Neuronal stem cell (in vitro differentiated cells): ENCODE data around the gene CPNE9.

Experiments used
- DNase-seq: peaks from one replicate; pipeline ENCODE4 v3.0.0-alpha.2; 2013; ENCODE audit warnings: low spot score
- H2AFZ ChIP-seq: one replicate; pipeline ENCODE4 v1.6.1; 2013; ENCODE audit warnings: mild to moderate bottlenecking, low read length, inconsistent platforms
- H2AK5ac ChIP-seq: 2 replicates; pipeline ENCODE4 v1.6.1; 2013; ENCODE audit warnings: low read depth, mild to moderate bottlenecking, inconsistent platforms, low read length, moderate library complexity, mixed read lengths
- H2BK120ac ChIP-seq: 2 replicates; pipeline ENCODE4 v1.6.1; 2013; ENCODE audit warnings: low read depth, mild to moderate bottlenecking, inconsistent platforms, low read length, moderate library complexity, mixed read lengths
- H2BK12ac ChIP-seq: one replicate; pipeline ENCODE4 v1.6.1; 2013; ENCODE audit warnings: low read length, inconsistent platforms
- H2BK15ac ChIP-seq: 2 replicates; pipeline ENCODE4 v1.6.1; 2013; ENCODE audit warnings: mild to moderate bottlenecking, low read length, inconsistent platforms, mixed read lengths
- H2BK5ac ChIP-seq: one replicate; pipeline ENCODE4 v1.6.1; 2013; ENCODE audit warnings: inconsistent platforms, mild to moderate bottlenecking, low read length, moderate library complexity
- H3K14ac ChIP-seq: one replicate; pipeline ENCODE4 v1.6.1; 2013; ENCODE audit warnings: low read length, inconsistent platforms
- H3K18ac ChIP-seq: 2 replicates; pipeline ENCODE4 v1.6.1; 2013; ENCODE audit warnings: low read length, inconsistent platforms
- H3K23ac ChIP-seq: 2 replicates; pipeline ENCODE4 v1.6.1; 2013; ENCODE audit warnings: low read depth, mild to moderate bottlenecking, mixed read lengths, low read length, inconsistent platforms; ENCODE audit not compliant: poor library complexity
- H3K27ac ChIP-seq: replicated peaks from 3 replicates; pipeline ENCODE4 v1.5.1; 2013; ENCODE audit warnings: low read length, inconsistent platforms
- H3K27me3 ChIP-seq, 3 experiments: 2 replicates each; pipeline ENCODE4 v1.6.1; 2013; ENCODE audit warnings: low read length in 3 of 3, mild to moderate bottlenecking in 2 of 3, inconsistent platforms in 1 of 3, low read depth in 1 of 3, mixed read lengths in 1 of 3, moderate library complexity in 1 of 3; ENCODE audit not compliant: control insufficient read depth in 3 of 3, insufficient read depth in 3 of 3
- H3K36me3 ChIP-seq, 2 donors: replicated peaks in 1 of 2; 2 replicates each; pipeline ENCODE4 v1.6.1; 2013; ENCODE audit warnings: low read length in 2 of 2; ENCODE audit not compliant: control insufficient read depth in 2 of 2, insufficient read depth in 2 of 2
- H3K4ac ChIP-seq: 2 replicates; pipeline ENCODE4 v1.6.1; 2013; ENCODE audit warnings: inconsistent platforms, mild to moderate bottlenecking, low read length, moderate library complexity
- H3K4me1 ChIP-seq, 2 donors: 1 replicate in 1 of 2; 2 replicates in 1 of 2; pipeline ENCODE4 v1.6.1; 2013; ENCODE audit warnings: low read length in 2 of 2, low read depth in 1 of 2; ENCODE audit not compliant: control insufficient read depth in 2 of 2, insufficient read depth in 1 of 2
- H3K4me2 ChIP-seq: one replicate; pipeline ENCODE4 v1.6.1; 2013; ENCODE audit warnings: mild to moderate bottlenecking, low read length, inconsistent platforms; ENCODE audit not compliant: insufficient read depth, poor library complexity, severe bottlenecking
- H3K4me3 ChIP-seq, 2 donors: 2 replicates each; pipeline ENCODE4 v1.5.1; 2013; ENCODE audit warnings: low read length in 2 of 2, mild to moderate bottlenecking in 2 of 2, inconsistent platforms in 1 of 2, moderate library complexity in 1 of 2
- H3K79me1 ChIP-seq: one replicate; pipeline ENCODE4 v1.6.1; 2013; ENCODE audit warnings: low read depth, mild to moderate bottlenecking, inconsistent platforms, low read length, moderate library complexity
- H3K9ac ChIP-seq: one replicate; pipeline ENCODE4 v1.6.1; 2013; ENCODE audit warnings: mild to moderate bottlenecking, low read depth, low read length, inconsistent platforms; ENCODE audit not compliant: poor library complexity
- H3K9me3 ChIP-seq, 2 donors: replicated peaks in 1 of 2; 2 replicates each; pipeline versions ENCODE3 to v1.6.1; 2013; ENCODE audit warnings: low read length in 2 of 2, mild to moderate bottlenecking in 2 of 2, inconsistent platforms in 1 of 2, low read depth in 1 of 2, mixed read lengths in 1 of 2, moderate library complexity in 1 of 2; ENCODE audit not compliant: control insufficient read depth in 2 of 2, insufficient read depth in 1 of 2
- H4K8ac ChIP-seq: one replicate; pipeline ENCODE4 v1.6.1; 2013; ENCODE audit warnings: low read depth, mild to moderate bottlenecking, inconsistent platforms, low read length, moderate library complexity
- H4K91ac ChIP-seq: one replicate; pipeline ENCODE4 v1.6.1; 2013; ENCODE audit warnings: low read length, low read depth, mild to moderate bottlenecking, inconsistent platforms; ENCODE audit not compliant: poor library complexity
- WGBS, 2 donors: extraction: QIAGEN DNeasy Blood & Tissue Kit; methylation state at CpG; one replicate each; pipeline ENCODE4 v1.1.7; 2013; ENCODE audit warnings: missing lambda C conversion rate in 2 of 2, mixed read lengths in 1 of 2; ENCODE audit not compliant: insufficient read length in 2 of 2, insufficient replicate concordance in 1 of 2; ENCODE audit errors: extremely low coverage in 2 of 2; 5-methylcytosine and 5-hydroxymethylcytosine counted together

Gene CPNE9

GRCh38 chr3:9710174-9710739 lies 6.6 kb downstream of the CPNE9 start:
- Histone ChIP-seq H2BK120ac (no peak overlapping the region), H3K14ac (no peak overlapping the region), H3K4ac (no peak overlapping the region), H4K91ac (no peak overlapping the region), H2BK5ac (no peak overlapping the region), H4K8ac (no peak overlapping the region), H2AK5ac (no peak overlapping the region), H3K36me3 (no peaks in the 10 kb centered on the region), H3K4me1 (peaks cover 0 to 2% of the 10 kb centered on the region in 2 donors), H3K23ac (no peak overlapping the region), H3K4me3 (no peak overlapping the region), H3K9ac (no peak overlapping the region), H3K27me3 (peaks cover 0 to 12% (median 4%) of the 10 kb centered on the region in 3 experiments), H3K27ac (no peak overlapping the region), H3K18ac (no peak overlapping the region), H2BK12ac (no peak overlapping the region), H2BK15ac (no peak overlapping the region), H3K4me2 (no peak overlapping the region), H3K79me1 (no peaks in the 10 kb centered on the region), H3K9me3 (no peaks in the 10 kb centered on the region), H2AFZ (no peak overlapping the region)
- no CpG with 5 or more reads among the region's 3 CpGs for WGBS, 2 donors
- DNase-seq, result no peak

GRCh38 chr3:9712415-9712814 lies 8.8 kb downstream of the CPNE9 start:
- DNase-seq, result no peak
- Histone ChIP-seq H2BK5ac (no peak overlapping the region), H3K27me3 (peaks cover 0 to 13% (median 3%) of the 10 kb centered on the region in 3 experiments), H3K9ac (no peak overlapping the region), H3K27ac (no peak overlapping the region), H3K4me3 (no peak overlapping the region), H4K8ac (no peak overlapping the region), H2BK12ac (no peak overlapping the region), H3K9me3 (no peaks in the 10 kb centered on the region), H3K18ac (no peak overlapping the region), H2BK15ac (no peak overlapping the region), H4K91ac (no peak overlapping the region), H3K4me1 (peaks cover 0 to 2% of the 10 kb centered on the region in 2 donors), H3K23ac (no peak overlapping the region), H2AFZ (no peak overlapping the region), H3K4ac (no peak overlapping the region), H2BK120ac (no peak overlapping the region), H2AK5ac (no peak overlapping the region), H3K14ac (no peak overlapping the region), H3K36me3 (no peaks in the 10 kb centered on the region), H3K79me1 (no peaks in the 10 kb centered on the region), H3K4me2 (no peak overlapping the region)
- no CpG with 5 or more reads among the region's 2 CpGs for WGBS, 2 donors

- H2AK5ac ChIP-seq, result no peak overlapping the region
- H3K14ac ChIP-seq, result no peak overlapping the region
- no peak overlapping the region for H3K18ac ChIP-seq
- peaks cover 0 to 8% (median 3%) of the 10 kb centered on the region in 3 experiments for H3K27me3 ChIP-seq
- no peak for DNase-seq
- no peak overlapping the region for H2BK120ac ChIP-seq
- no peak overlapping the region for H2BK12ac ChIP-seq
- H3K4me3 ChIP-seq, result no peak overlapping the region
- no peak overlapping the region for H2BK15ac ChIP-seq
- 100% methylated on average over 2 of the region's 4 CpGs; no CpG with 5 or more reads in 1 of the 2 donors for WGBS, 2 donors
- H3K79me1 ChIP-seq, result no peaks in the 10 kb centered on the region
- H4K91ac ChIP-seq, result no peak overlapping the region
- no peak overlapping the region for H2BK5ac ChIP-seq
- no peak overlapping the region for H2AFZ ChIP-seq
- H3K9me3 ChIP-seq, result no peaks in the 10 kb centered on the region
- H4K8ac ChIP-seq, result no peak overlapping the region
- H3K4me2 ChIP-seq, result no peak overlapping the region
- H3K23ac ChIP-seq, result no peak overlapping the region
- H3K36me3 ChIP-seq, result no peaks in the 10 kb centered on the region
- H3K4me1 ChIP-seq, result peaks cover 0 to 2% of the 10 kb centered on the region in 2 donors
- no peak overlapping the region for H3K4ac ChIP-seq
- H3K9ac ChIP-seq, result no peak overlapping the region
- no peak overlapping the region for H3K27ac ChIP-seq
These were observed 9.5 kb downstream of the CPNE9 start for GRCh38 chr3:9713142-9713541.

GRCh38 chr3:9715136-9715535 lies 11.5 kb downstream of the CPNE9 start:
- no peak overlapping the region for H3K4me2 ChIP-seq
- no peak overlapping the region for H3K27ac ChIP-seq
- H3K4me3 ChIP-seq, result no peak overlapping the region
- peaks cover 0 to 2% of the 10 kb centered on the region in 2 donors for H3K4me1 ChIP-seq
- no peak overlapping the region for H3K18ac ChIP-seq
- no peak overlapping the region for H2AK5ac ChIP-seq
- no CpG with 5 or more reads among the region's 4 CpGs for WGBS, 2 donors
- H2BK120ac ChIP-seq, result no peak overlapping the region
- no peak overlapping the region for H2AFZ ChIP-seq
- peaks cover 0 to 8% (median 3%) of the 10 kb centered on the region in 3 experiments for H3K27me3 ChIP-seq
- no peaks in the 10 kb centered on the region for H3K9me3 ChIP-seq
- H3K23ac ChIP-seq, result no peak overlapping the region
- no peaks in the 10 kb centered on the region for H3K36me3 ChIP-seq
- H3K14ac ChIP-seq, result no peak overlapping the region
- H4K91ac ChIP-seq, result no peak overlapping the region
- no peak overlapping the region for H4K8ac ChIP-seq
- DNase-seq, result no peak
- no peak overlapping the region for H2BK15ac ChIP-seq
- H3K79me1 ChIP-seq, result no peaks in the 10 kb centered on the region
- H2BK12ac ChIP-seq, result no peak overlapping the region
- H2BK5ac ChIP-seq, result no peak overlapping the region
- H3K9ac ChIP-seq, result peak overlapping the region; percentile 61
- H3K4ac ChIP-seq, result no peak overlapping the region
